H9 (cell line): ENCODE results near the gene HIVEP1. TPM values are rescaled to one million over a fixed set of nuclear protein-coding genes. Genes with fewer than 3 reads are reported as not detected.

ENCODE experiments used
- DNase-seq: peaks from one replicate; pipeline ENCODE4 v3.0.0-alpha.2; 2017
- H2AFZ ChIP-seq: one replicate; pipeline ENCODE4 v1.6.1; 2013; ENCODE audit warnings: mild to moderate bottlenecking, low read length, control low read depth, moderate library complexity
- H2AK5ac ChIP-seq: 2 replicates; pipeline ENCODE4 v1.6.1; 2013; ENCODE audit warnings: low read length, control low read depth, mixed read lengths; ENCODE audit not compliant: insufficient read length
- H2BK120ac ChIP-seq: one replicate; pipeline ENCODE4 v1.6.1; 2013; ENCODE audit warnings: low read depth, mild to moderate bottlenecking, low read length, control low read depth, inconsistent platforms; ENCODE audit not compliant: poor library complexity, severe bottlenecking
- H2BK12ac ChIP-seq: 2 replicates; pipeline ENCODE4 v1.6.1; 2013; ENCODE audit warnings: low read length, control low read depth, mixed read lengths, low read depth; ENCODE audit not compliant: insufficient read length
- H2BK15ac ChIP-seq: 2 replicates; pipeline ENCODE4 v1.6.1; 2013; ENCODE audit warnings: low read depth, low read length, control low read depth
- H2BK20ac ChIP-seq: one replicate; pipeline ENCODE4 v1.6.1; 2013; ENCODE audit warnings: low read depth, mild to moderate bottlenecking, low read length, control low read depth, inconsistent platforms; ENCODE audit not compliant: poor library complexity, severe bottlenecking
- H2BK5ac ChIP-seq: 2 replicates; pipeline ENCODE4 v1.6.1; 2013; ENCODE audit warnings: low read length, control low read depth, mixed read lengths; ENCODE audit not compliant: insufficient read length
- H3K14ac ChIP-seq: 2 replicates; pipeline ENCODE4 v1.6.1; 2013; ENCODE audit warnings: low read length, control low read depth; ENCODE audit not compliant: insufficient read depth
- H3K18ac ChIP-seq: 2 replicates; pipeline ENCODE4 v1.6.1; 2013; ENCODE audit warnings: low read depth, mild to moderate bottlenecking, mixed read lengths, low read length, control low read depth; ENCODE audit not compliant: insufficient read length
- H3K23ac ChIP-seq: 2 replicates; pipeline ENCODE4 v1.6.1; 2013; ENCODE audit warnings: low read length, control low read depth, mixed read lengths, low read depth; ENCODE audit not compliant: insufficient read length
- H3K23me2 ChIP-seq: 2 replicates; pipeline ENCODE4 v1.6.1; 2013; ENCODE audit warnings: low read depth, mild to moderate bottlenecking, mixed read lengths, low read length, control low read depth; ENCODE audit not compliant: insufficient read length, poor library complexity, severe bottlenecking
- H3K27ac ChIP-seq: 2 replicates; pipeline ENCODE4 v1.5.1; 2013; ENCODE audit warnings: low read length, control low read depth, mixed read lengths, low read depth; ENCODE audit not compliant: insufficient read length
- H3K27me3 ChIP-seq: 2 replicates; pipeline ENCODE4 v1.6.1; 2013; ENCODE audit warnings: low read length, control low read depth, inconsistent platforms; ENCODE audit not compliant: insufficient read depth
- H3K4ac ChIP-seq: 2 replicates; pipeline ENCODE4 v1.6.1; 2013; ENCODE audit warnings: low read depth, mild to moderate bottlenecking, control low read depth, inconsistent platforms, low read length, moderate library complexity
- H3K4me1 ChIP-seq: 2 replicates; pipeline ENCODE4 v1.6.1; 2013; ENCODE audit warnings: low read length, control low read depth, inconsistent platforms; ENCODE audit not compliant: insufficient read depth
- H3K4me2 ChIP-seq: 2 replicates; pipeline ENCODE4 v1.6.1; 2013; ENCODE audit warnings: low read length, control low read depth, mixed read lengths; ENCODE audit not compliant: insufficient read length, insufficient read depth
- H3K56ac ChIP-seq: 2 replicates; pipeline ENCODE4 v1.6.1; 2013; ENCODE audit warnings: low read depth, mild to moderate bottlenecking, mixed read lengths, low read length, control low read depth; ENCODE audit not compliant: insufficient read length
- H3K79me1 ChIP-seq: 2 replicates; pipeline ENCODE4 v1.6.1; 2013; ENCODE audit warnings: low read depth, mild to moderate bottlenecking, moderate library complexity, low read length, control low read depth, inconsistent platforms; ENCODE audit not compliant: insufficient read depth, poor library complexity, severe bottlenecking
- H3K79me2 ChIP-seq: 2 replicates; pipeline ENCODE4 v1.6.1; 2013; ENCODE audit warnings: low read length, control low read depth, inconsistent platforms; ENCODE audit not compliant: insufficient read depth
- H3K9ac ChIP-seq: 2 replicates; pipeline ENCODE4 v1.6.1; 2013; ENCODE audit warnings: low read length, control low read depth, mixed read lengths; ENCODE audit not compliant: insufficient read length; ENCODE audit errors: extremely low read depth
- H3K9me3 ChIP-seq: one replicate; pipeline ENCODE4 v1.6.1; 2013; ENCODE audit warnings: low read depth, low read length, inconsistent platforms; ENCODE audit not compliant: control insufficient read depth
- H3T11ph ChIP-seq: one replicate; pipeline ENCODE4 v1.6.1; 2013; ENCODE audit warnings: mild to moderate bottlenecking, low read length, control low read depth, inconsistent platforms
- H4K20me1 ChIP-seq: one replicate; pipeline ENCODE4 v1.6.1; 2013; ENCODE audit not compliant: control insufficient read depth, insufficient read length, insufficient read depth
- H4K5ac ChIP-seq: 2 replicates; pipeline ENCODE4 v1.6.1; 2013; ENCODE audit warnings: low read depth, mild to moderate bottlenecking, mixed read lengths, low read length, control low read depth; ENCODE audit not compliant: insufficient read length
- H4K8ac ChIP-seq: replicated peaks from 2 replicates; pipeline ENCODE4 v1.6.1; 2013; ENCODE audit warnings: low read length, control low read depth, mixed read lengths, low read depth; ENCODE audit not compliant: insufficient read length
- H4K91ac ChIP-seq: 2 replicates; pipeline ENCODE4 v1.6.1; 2013; ENCODE audit warnings: low read depth, mild to moderate bottlenecking, moderate library complexity, mixed read lengths, low read length, control low read depth; ENCODE audit not compliant: insufficient read length
- H3K27ac Mint-ChIP-seq, 3 experiments: 2 replicates in 2 of 3; 3 replicates in 1 of 3; pipeline ENCODE4 v1.8.0; 2020 to 2021; ENCODE audit warnings: mixed read lengths in 3 of 3, mild to moderate bottlenecking in 1 of 3, moderate library complexity in 1 of 3
- H3K27me3 Mint-ChIP-seq: 2 replicates; pipeline ENCODE4 v1.8.0; 2021; ENCODE audit warnings: low read depth, mild to moderate bottlenecking, moderate library complexity, mixed read lengths
- H3K36me3 Mint-ChIP-seq, 3 experiments: 2 replicates in 2 of 3; 3 replicates in 1 of 3; pipeline ENCODE4 v1.8.0; 2020 to 2021; ENCODE audit warnings: low read depth in 3 of 3, mixed read lengths in 3 of 3; ENCODE audit not compliant: insufficient read depth in 1 of 3
- H3K4me1 Mint-ChIP-seq, 2 experiments: 2 replicates each; pipeline ENCODE4 v1.8.0; 2020; ENCODE audit warnings: mixed read lengths in 2 of 2
- H3K4me3 Mint-ChIP-seq, 2 experiments: 2 replicates in 1 of 2; 3 replicates in 1 of 2; pipeline ENCODE4 v1.8.0; 2020 to 2021; ENCODE audit warnings: mild to moderate bottlenecking in 2 of 2, mixed read lengths in 2 of 2, moderate library complexity in 1 of 2
- H3K9me3 Mint-ChIP-seq, 2 experiments: 2 replicates in 1 of 2; 3 replicates in 1 of 2; pipeline ENCODE4 v1.8.0; 2020; ENCODE audit warnings: mild to moderate bottlenecking in 2 of 2, mixed read lengths in 2 of 2, moderate library complexity in 1 of 2
- WGBS: extraction: QIAGEN DNeasy Blood & Tissue Kit; methylation state at CpG from one replicate; pipeline ENCODE4 v1.1.7; 2013; ENCODE audit warnings: missing lambda C conversion rate, low lambda C conversion rate, mixed read lengths; ENCODE audit not compliant: insufficient read length; ENCODE audit errors: extremely low coverage; 5-methylcytosine and 5-hydroxymethylcytosine counted together
- total RNA-seq: library from RNA; stranded (reverse); gene quantifications from 2 replicates; pipeline ENCODE4 v1.2.1, GENCODE V29; 2021
- TF ChIP-seq, protein P1 (sequence below): fragments of 200-600 bp; sonication (generic); conservative IDR thresholded peaks from 3 replicates; pipeline ENCODE4 v1.8.0; 2021; ENCODE audit warnings: antibody characterized with exemption, mild to moderate bottlenecking

Gene HIVEP1
- total RNA-seq, 1 experiment from 2014 or later, result 44.2 TPM

DNA sequence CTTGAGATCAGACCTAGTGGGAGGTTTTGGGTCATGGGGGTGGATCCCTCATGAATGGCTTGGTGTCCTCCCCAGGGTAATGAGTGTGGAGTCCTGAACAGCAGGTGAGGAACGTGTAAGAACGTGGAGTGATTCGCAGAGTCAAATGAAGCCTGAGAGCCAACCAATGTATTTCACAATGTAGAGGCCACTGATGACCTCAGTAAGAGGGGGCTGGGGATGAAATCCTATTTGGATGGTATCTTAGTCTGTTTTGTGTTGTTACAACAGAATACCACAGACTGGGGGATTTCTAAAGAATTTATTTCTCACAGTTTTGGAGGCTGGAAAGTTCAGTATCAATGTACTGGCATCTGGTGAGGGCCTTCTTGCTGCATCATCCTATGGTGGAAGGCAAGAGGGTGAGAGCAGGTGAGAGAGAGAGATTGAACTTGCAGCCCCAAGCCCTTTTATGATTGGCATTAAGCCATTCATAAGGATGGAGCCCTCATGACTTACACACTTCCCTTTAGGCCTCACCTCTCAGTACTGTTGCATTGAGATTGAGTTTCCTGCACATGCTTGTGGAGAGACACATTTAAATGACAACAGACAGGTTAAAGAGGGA lies 47.3 kb upstream of the HIVEP1 start:
- Histone ChIP-seq H2BK5ac (no peak overlapping the region), H3K79me1 (no peaks in the 10 kb centered on the region), H4K5ac (no peak overlapping the region), H4K8ac (no peak overlapping the region), H3K9ac (no peak overlapping the region), H3K4me1 (peaks cover 7% of the 10 kb centered on the region; the same call in 1 of the 2 replicates), H3K79me2 (no peaks in the 10 kb centered on the region), H3K23me2 (no peaks in the 10 kb centered on the region), H2AK5ac (no peak overlapping the region), H3K27me3 (no peaks in the 10 kb centered on the region), H3K14ac (no peak overlapping the region), H2BK120ac (no peak overlapping the region), H3T11ph (no peak overlapping the region), H2BK20ac (no peak overlapping the region), H3K56ac (no peak overlapping the region), H4K91ac (no peak overlapping the region), H3K18ac (no peak overlapping the region), H2AFZ (no peak overlapping the region), H3K4ac (no peak overlapping the region), H3K27ac (no peak overlapping the region), H3K23ac (no peak overlapping the region), H3K9me3 (no peaks in the 10 kb centered on the region), H2BK15ac (no peak overlapping the region), H2BK12ac (no peak overlapping the region), H4K20me1 (no peaks in the 10 kb centered on the region), H3K4me2 (no peak overlapping the region)
- no peak overlapping the region for H3K4me3 Mint-ChIP-seq
- peaks cover 3% of the 10 kb centered on the region; the same call in 1 of the 2 replicates for H3K27me3 Mint-ChIP-seq
- H3K36me3 Mint-ChIP-seq, result peaks cover 2 to 4% (median 4%) of the 10 kb centered on the region in 3 experiments; a peak in 5 of 7 replicates
- WGBS, result no CpG with 5 or more reads among the region's 3 CpGs
- peaks cover 8 to 19% of the 10 kb centered on the region in 2 experiments for H3K4me1 Mint-ChIP-seq
- H3K9me3 Mint-ChIP-seq, result peaks cover 0 to 4% of the 10 kb centered on the region in 2 experiments; a peak in 2 of 5 replicates
- peak overlapping the region in 1 of 3 experiments; percentile 7; a peak in 1 of 7 replicates for H3K27ac Mint-ChIP-seq
- no peak for DNase-seq
- TF ChIP-seq, protein P1, sequence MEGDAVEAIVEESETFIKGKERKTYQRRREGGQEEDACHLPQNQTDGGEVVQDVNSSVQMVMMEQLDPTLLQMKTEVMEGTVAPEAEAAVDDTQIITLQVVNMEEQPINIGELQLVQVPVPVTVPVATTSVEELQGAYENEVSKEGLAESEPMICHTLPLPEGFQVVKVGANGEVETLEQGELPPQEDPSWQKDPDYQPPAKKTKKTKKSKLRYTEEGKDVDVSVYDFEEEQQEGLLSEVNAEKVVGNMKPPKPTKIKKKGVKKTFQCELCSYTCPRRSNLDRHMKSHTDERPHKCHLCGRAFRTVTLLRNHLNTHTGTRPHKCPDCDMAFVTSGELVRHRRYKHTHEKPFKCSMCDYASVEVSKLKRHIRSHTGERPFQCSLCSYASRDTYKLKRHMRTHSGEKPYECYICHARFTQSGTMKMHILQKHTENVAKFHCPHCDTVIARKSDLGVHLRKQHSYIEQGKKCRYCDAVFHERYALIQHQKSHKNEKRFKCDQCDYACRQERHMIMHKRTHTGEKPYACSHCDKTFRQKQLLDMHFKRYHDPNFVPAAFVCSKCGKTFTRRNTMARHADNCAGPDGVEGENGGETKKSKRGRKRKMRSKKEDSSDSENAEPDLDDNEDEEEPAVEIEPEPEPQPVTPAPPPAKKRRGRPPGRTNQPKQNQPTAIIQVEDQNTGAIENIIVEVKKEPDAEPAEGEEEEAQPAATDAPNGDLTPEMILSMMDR, result no peak
